Activated CD8-positive, alpha-beta memory T cell treated with anti-CD3 and anti-CD28 coated beads, Interleukin-2, amount 50 U/mL, for 4 hours (primary cell): ENCODE measurements around the gene C22orf42.
"Not testable (repeated sequence)": the region's sequence is repeated elsewhere in the genome, so short reads cannot be mapped to it uniquely, and the experiment has no call there.

ENCODE experiments used
- DNase-seq: peaks from one replicate; pipeline ENCODE4 v3.0.0-alpha.2; 2020

C22orf42 gene

DNA sequence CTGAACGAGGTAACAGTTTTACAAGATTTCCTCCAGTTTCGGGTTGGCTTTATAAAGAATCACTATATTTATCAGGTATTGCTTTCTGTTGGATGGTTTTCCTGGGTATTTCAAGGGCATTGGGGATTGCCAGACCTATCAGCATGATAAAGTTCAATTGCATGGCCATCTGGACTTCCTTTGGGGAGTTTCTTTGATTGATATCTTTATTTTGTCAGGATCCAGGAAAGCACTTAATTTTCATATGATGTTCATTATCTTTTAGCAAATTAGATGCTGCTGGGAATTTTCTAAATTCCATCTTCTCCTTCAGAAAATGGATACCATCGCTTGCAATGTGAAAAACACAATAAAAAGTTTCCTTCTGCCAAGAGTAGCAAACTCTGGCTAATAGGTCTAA, 24.5 kb upstream of the C22orf42 start:
- DNase-seq, result no peak

DNA sequence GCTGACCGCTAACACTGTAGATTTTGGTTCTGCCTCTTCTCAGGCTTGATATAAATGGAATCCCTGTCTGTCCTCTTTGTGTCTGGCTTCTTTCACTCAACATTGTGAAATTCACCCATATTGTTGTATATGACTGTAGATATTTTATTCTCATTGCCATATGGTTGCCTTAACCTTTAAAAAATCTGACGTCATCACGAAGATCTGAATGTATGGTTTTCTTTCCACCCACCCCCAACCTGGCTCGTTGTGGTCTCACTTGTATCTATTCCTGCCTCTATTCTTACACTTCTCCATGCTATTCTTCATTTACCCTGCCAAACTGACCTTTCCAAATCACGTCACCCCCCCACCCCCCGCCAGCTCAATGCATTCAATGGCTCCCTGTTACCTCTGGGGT, 21.9 kb upstream of the C22orf42 start:
- DNase-seq, result no peak

DNA sequence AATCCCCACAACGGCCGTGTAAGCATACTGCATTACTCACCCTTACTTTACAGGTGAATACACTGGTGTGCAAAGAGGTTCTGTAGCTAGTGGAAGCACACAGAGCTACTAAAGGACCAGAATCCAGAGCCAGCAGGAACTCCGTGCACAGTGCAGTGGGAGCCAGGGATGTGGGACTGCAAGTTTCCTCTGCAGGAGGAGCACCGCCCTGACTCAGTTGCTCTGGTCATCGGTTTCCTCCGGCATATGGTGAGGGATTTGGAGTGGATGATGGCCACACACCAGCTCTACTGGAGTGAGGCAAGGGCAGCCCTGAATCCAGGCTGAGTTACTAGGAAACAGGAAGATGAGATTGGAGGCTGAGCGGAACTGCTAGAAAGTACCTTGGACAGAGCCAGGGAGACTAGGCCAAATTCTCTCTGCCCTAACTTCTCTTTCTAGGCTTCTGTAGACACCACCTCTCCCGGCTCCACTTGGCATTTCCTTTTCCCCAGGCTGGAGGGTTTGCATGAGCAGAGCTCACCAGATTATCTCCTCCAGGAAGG, 18.2 kb upstream of the C22orf42 start:
- DNase-seq, result no peak

DNA sequence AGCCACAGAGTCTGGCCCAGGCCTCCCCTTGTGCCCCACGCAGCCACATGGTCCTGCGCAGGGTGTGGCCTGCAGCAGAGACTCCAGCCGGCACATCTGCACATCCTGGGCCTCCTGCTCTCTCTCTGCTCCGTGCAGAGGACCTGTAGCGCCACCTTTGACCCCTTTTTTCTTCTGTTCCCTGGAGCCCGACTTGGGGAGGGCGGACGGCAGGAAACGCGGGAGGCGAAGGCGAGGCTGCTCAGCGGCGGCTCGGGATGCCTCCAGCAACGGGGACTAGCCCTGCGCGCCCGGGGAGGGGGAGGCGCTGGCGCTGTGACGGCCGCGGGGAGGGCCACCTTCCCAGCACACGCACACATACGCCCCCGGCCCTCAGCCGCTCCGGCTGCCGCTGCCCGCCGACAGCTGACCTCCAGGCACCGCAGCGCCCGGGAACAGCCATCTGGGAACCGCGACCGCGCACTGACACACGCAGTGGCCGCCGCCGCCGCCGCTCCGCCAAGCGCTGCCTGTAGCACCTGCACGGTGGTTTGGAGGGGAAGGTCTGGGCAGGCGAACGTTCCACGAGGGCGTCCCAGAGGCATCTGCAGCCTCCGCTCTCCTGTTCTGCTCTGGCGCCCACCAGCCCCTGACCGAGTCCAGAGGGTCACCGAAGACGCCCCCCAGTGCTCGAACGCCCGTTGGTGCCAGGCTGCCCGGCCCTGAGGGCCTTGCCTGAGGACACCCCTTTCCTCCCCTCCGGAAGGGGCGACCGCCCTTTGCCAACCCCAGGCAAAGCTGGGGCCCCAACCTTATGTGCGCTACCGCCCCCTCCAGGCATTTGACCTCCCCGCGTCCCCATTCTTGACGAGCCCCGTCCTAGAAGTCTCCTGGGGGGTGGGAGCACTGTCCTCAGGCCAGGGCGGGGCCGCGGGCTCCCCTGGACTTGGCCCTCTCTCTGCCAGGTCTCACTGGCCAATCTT, 16.9 kb upstream of the C22orf42 start:
- no peak for DNase-seq

DNA sequence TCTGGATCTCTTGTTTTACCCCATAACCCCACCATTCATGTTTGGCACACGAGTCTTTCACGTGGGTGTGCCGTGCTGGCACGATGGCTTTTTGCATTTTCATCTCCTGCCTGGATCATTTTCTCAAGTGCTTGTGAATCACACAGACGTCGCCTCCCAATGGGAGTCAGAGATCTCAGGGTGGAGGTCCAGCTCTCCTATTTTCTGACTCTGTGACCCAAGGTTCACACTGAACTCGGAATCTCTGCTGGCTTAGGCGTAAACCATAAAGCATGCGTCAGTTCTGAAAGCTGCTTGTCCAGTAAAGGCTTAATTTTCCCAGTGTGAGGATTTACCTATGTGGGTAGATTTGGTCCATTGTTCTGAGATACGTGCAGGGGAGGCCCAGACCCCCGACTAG, 16.0 kb upstream of the C22orf42 start:
- DNase-seq, result no peak

DNA sequence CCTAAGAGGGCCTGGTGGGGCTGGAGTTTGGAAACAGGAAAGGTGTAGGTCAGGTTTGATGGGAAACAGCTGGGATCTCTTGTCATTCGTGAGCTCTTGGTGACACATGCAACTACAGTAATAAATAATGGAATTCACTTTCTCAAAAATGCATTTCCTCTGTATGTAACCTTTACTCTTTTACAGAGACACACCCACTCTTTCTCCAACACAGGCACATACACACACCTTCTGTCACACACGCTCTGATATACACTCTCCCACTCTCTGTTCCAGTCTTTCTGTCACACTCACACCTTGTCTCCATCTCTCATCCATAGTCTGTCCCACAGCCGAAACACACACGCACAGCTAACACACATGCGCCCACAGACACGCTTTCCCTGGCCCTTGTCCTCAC, 6.6 kb upstream of the C22orf42 start:
- DNase-seq, result no peak

DNA sequence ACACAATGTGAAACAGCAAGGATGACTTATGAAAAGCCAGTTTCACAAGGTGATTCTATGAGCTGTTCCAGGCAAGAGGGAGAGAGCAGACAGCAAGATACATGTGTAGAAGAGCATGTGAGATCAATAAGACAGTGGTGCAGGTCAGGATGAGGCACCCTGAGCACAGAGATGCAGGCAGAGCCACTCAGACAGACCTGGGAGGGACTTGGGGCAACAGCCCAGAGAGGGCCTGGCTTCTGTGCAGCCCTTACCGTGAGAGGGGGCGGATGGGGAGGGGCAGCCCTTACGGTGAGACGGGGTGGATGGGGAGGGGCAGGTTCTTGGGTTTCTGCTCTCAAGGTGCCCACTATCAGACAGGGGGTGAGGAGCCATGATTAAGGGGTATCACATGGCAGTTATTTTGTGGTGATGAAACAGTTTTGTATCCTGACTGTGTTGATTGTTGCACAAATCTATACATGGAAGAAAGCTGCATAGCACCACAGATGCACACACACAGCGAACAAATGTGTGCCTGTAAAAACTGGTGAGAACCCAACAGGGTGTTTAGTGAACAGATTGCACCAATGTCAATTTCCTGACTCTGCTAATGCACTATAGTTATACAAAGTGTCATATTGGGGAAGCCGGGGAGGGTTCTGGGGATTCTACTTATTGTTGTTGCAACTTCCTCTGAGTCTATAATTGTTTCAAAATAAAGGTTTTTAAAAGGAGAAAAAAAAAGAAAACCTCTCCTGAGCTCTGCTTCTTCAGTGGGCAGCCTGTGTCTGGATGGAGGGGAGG, 5.2 kb upstream of the C22orf42 start:
- DNase-seq, result no peak

DNA sequence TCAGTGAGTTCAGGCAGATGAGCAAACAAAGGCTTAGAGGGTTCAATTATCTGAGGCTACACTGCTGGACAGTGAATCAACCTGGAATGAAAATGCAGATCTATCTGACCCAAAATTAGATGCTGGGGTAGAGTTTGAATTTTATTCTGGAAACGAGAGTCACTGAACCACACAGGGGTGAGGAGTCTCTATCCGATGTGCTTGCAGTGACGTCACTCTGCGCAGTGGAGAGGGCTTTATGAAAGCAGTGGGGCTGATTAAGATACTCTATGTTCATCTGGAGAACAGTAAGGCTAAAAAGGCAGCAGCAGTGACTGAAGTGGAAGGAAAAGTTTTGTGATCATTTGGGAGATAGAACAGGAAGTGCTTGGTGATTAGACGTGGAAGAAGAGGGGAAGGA, 1.3 kb upstream of the C22orf42 start:
- not testable (repeated sequence) for DNase-seq

DNA sequence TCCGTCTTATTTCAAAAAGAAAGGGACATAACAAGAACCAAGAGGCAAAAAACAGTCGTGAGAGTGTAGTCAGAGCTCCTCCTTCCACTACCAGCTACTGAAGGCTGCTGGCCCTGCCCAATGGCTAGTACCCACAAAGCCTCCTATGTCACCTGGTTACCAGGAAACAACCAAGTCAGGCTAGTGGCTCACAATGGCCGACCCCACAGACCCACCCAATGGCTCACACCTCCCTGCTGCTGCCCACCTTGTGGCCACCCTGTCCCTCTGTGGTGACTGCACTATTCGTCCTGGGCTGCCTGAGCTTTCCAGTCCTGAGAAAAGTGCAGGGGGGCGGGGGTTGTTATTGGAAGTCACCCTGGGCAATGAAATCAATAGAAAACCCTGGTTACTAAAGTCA, 1.5 kb downstream of the C22orf42 start:
- not testable (repeated sequence) for DNase-seq

DNA sequence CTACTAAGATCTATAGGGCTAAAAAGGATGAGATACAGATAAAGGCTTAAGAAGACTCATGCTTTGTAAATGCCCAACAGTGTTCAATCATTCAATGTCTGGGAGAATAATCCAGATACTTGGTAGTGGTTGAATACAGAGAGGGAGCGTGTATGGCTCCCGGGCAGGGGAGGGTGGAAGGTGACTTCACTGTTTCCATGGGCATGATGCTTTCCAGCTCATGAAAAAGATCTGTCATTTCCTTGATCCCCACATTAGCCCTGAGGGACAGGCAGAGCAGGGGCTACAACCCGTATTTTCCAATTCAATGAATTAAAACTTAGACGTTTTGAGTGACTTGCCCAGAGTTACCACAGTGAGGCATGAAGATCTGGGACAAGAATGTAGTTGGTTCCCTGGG, 4.4 kb downstream of the C22orf42 start:
- DNase-seq, result not testable (repeated sequence)

DNA sequence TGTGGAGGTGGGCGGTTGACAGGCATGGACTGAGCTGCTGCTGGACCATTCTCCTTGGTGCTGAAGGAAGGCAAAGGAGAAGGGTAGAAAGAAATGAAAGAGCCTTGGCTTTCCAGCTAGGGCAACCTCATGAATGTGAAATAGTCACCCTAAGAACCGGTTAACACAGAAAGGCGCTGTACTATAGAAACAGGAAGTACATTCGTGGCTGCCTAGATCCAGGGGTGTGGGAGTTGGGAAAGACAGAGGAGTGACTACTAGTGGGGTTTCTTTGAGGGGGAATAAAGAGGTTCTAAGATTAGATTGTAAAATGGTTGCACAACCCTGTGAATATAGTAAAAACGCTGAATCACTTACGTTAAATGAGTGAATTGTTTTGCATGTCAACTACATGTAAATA, 7.5 kb downstream of the C22orf42 start:
- not testable (repeated sequence) for DNase-seq

DNA sequence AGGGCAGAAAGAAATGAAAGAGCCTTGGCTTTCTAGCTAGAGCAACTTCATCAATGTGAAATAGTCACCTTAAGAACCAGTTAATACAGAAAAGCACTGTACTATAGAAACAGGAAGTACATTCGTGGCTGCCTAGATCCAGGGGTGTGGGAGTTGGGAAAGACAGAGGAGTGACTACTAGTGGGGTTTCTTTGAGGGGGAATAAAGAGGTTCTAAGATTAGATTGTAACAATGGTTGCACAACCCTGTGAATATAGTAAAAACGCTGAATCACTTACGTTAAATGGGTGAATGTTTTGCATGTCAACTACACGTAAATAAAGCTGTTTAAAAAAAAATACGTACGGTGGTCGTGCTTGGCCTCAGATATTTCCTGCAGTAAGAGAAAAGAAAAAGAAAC, 8.5 kb downstream of the C22orf42 start:
- DNase-seq, result not testable (repeated sequence)

DNA sequence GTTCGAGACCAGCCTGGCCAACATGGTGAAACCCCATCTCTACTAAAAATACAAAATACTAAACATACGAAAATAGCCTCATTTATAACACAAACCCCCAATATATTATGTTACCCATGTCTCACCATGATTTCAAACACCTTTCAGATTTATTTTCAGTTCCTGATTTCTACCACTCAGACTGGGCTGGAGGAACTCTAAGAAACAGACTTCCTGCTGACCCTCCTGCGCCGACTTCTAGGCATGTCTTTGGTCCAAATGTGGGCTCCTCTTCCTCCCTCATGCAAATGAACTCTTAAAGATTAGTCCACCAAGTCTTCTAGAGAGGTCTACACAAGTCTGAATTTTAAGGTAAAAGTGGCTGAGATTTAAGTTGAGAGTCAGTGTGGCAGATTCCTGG, 10.7 kb downstream of the C22orf42 start:
- DNase-seq, result not testable (repeated sequence)

DNA sequence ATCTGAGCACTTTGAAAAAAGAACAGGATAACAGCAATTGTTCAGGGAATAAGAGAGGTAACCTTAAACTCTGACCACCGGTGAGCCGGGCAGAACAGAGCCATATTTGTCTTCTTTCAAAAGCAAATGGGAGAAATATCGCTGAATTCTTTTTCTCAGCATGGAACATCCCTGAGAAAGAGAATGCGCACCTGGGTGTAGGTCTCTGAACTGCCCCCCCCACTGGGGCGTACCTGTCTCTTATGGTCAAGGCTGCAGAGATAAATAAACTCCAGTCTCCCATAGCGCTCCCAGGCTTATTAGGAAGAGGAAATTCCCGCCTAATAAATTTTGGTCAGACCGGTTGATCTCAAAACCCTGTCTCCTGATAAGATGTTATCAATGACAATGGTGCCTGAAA, 12.0 kb downstream of the C22orf42 start:
- DNase-seq, result not testable (repeated sequence)

DNA sequence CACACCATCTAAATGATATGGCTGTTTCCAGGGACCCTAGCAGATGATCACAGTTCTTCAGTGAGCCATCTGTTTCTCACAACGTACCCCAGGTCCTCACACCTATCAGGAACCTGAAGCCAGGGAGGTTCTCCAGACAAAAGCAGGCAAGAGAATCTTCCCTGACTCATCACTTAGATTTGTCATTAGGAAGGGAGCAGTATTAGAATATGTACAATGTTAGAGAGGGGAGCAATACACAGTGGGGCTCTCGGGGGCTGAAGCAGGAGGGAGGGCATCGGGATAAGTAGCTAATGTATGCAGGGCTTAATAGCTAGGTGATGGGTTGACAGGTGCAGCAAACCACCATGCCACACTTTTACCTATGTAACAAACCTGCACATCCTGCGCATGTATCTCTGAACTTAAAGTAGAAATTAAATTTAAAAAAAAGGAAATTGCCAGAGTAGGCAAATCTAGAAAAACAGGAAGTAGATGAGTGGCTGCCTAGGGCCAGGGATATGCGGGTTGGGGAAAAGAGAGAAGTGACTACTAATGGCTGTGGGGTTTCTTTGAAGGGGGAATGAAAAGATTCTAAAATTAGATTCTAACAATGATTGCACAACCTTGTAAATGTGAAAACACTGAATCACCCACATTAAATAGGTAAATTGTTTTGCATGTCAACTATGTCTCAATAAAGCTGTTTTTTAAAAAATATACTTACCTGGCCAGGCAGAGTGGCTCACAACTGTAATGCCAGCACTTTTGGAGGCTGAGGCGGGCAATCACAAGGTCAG, 14.4 kb downstream of the C22orf42 start:
- no peak for DNase-seq

DNA sequence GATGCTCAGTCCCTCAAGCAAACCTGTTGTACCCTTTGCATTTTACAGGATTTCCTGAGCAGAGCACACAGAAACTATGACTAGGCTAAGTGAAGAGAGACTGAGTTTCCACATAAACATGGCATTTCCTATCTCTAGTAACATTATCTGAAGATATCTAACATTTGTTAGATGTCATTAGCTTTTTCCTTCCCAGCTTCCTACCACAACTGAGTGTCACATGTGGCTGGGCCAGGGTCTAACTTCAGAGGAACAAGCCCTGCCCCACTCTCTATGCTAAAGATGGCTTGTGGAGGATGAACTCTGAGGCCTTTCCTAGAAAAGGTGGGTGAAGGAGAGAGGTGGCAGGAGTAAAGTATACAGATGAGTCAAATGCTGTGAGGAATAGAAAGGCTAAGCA, 16.5 kb downstream of the C22orf42 start:
- DNase-seq, result no peak

DNA sequence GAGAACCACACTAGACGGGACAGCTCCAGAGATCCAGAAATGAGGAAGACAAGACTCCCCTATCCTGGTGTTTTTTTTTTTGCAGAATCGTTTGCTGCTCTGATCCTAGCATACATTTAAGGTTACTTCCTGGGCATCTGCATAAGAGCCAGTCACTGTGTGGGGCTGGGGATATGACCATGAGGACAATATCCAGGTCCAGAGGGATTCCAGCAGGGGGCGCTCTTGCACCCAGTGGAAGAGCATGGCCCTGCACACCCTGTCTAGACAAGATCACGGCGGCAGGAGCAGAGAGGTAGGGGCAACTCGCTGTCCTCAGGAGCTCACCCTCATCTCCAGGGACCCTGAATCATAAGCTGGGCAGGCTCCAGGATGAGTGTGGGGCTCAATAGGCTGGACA, 18.4 kb downstream of the C22orf42 start:
- not testable (repeated sequence) for DNase-seq

DNA sequence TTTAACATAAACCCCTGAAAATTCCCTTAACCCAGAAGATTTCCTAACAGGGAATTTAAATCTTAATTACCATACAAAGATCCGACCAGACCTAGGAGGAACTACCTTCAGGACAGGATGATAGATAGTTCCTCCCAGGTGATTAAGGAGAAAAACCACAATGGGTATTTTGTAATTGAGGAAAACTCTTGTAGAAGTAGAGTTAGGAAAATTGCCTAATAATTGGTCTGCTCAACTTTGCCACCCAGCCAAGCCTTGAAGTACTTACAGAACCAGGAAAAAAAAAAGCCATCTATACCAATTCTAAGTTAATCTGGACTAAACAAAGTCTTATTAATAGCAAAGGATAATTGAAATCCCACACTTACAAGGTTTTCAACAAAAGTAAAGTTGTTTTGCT, 20.5 kb downstream of the C22orf42 start:
- DNase-seq, result not testable (repeated sequence)

DNA sequence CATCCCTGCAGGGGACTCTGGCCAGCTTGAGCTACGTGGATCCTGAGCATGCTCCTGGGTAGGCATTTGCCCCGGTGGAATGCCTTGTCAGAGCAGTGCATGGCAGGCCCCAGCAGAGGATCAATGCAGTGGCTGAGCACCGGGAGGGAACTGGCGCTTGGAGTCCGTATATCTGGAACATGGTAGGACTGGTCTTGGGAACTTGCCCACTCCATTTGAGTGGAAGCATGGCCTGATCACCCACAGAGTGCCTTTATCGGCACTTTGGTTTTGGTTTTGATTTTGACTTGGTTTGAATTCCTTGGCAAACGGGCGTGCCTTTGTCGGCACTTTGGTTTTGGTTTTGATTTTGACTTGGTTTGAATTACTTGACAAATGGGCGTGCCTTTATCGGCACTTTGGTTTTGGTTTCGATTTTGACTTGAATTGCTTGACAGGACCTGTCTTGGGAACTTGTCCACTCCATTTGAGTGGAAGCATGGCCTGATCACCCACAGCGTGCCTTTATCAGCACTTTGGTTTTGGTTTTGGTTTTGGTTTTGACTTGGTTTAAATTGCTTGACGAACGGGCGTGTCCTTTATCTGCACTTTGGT, 21.3 kb downstream of the C22orf42 start:
- peak; percentile 34 for DNase-seq

DNA sequence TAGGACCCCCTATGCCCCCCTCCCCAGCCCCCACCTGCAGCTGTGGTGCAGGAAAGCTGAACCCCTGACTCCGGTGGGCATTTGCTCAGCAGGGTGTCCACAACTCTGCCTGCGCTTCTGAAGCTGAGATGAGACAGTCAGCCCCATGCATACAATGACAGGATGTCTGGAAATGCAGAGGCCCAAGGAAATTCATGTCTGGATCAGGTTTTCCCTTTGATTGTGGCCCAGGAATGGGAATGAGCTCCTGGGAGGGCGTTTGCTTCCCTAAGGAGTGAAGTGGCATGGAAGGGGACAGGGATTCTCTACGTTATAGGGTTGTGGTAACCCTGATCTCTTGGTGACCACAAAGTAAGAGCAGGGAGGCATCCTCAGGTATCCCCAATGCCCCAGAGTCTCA, 22.2 kb downstream of the C22orf42 start:
- not testable (repeated sequence) for DNase-seq

DNA sequence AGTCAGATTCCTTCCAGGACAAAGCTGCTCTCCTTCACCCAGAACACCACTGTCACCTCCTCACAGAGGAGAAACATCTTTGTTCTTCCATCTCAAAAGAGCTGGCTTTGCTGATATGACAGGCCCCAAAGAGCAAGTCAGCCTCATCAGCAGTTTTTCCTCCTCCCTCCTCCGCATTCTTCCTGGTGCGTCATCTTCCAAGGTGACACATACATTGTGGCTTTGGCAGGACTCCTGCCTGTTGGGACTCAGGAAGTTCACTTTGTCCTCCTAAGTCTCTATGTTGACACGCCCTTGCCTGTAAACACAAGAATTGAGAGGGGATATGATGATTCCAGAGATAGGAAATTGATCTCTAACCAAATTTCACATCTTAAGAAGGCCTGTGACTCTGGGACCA, 23.1 kb downstream of the C22orf42 start:
- not testable (repeated sequence) for DNase-seq

DNA sequence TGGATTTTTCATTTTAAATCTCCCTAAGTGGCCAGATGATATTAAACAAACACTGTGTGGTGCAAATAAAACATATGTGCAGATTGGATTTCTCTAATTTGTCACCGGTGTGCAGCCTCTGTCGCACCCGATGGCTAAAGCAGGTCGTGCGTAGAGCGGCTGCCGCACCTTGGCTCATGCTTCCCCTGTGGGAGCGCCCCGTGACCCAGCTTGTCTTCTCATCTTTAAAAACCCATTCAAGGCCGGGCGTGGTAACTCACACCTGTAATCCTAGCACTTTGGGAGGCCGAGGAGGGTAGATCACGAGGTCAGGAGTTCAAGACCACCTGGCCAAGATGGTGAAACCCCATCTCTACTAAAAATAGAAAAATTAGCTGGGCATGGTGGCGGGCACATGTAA, 24.3 kb downstream of the C22orf42 start:
- not testable (repeated sequence) for DNase-seq
